ENCODE data around the gene NPTX1. TPM values are rescaled to one million over a fixed set of nuclear protein-coding genes. Genes with fewer than 3 reads are reported as not detected.

The NPTX1 gene
- total RNA-seq, 1 experiment from 2014 or later = 0.17 TPM

DNA sequence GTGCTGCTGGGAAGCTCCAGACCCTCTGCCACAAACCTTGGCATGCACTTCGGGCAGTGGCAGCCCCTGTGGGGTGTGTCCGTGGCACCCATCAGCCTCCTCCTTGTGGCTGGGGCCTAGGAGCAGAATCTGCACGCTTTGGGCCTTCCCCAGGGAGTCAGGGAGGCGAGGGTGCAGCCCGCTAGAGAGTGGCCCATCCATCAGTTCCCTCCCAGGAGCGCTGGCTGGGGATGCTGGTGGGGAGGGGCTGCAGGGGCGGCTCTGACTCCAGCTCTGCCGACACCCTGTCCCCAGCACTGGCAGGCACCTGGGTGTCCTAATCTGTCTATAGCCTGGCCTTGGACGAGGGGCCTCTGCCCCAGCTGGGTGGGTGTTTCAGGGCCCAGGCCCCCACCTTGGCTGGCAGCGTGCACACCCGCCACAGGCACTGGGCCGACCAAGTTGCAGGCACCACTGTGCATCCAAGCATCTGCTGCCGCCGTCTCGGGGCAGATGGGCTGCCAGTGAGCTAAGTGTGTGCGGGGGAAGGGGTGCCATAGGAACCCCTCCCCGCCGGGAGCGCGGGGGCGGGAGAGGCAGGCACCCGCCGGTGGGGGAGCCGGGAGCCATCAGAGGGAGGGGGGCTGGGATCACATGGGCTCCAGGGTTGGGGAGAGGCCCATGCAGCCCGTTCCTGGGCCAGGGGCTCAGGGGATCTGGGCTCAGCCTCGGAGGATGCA, 31.2 kb downstream of the NPTX1 start:
- no peak for DNase-seq (ENCODE audit: low spot score)

DNA sequence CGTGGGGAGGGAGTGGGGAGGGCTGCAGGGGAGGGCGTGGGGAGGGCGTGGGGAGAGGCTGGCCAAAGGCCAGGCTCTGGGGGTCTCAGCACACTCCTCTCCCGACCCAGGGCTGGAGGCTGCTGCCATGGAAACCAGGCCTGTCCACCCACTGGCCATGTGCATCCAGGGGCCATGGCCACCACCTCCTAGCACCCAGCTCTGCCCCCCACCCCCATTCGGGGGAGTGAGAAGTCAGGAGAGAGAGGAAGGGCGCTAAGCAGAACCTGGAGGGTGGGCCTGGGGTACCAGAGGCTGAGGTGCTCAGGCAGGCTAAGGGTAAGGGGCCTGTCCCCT, 31.8 kb downstream of the NPTX1 start:
- DNase-seq (ENCODE audit: low spot score) = no peak

DNA sequence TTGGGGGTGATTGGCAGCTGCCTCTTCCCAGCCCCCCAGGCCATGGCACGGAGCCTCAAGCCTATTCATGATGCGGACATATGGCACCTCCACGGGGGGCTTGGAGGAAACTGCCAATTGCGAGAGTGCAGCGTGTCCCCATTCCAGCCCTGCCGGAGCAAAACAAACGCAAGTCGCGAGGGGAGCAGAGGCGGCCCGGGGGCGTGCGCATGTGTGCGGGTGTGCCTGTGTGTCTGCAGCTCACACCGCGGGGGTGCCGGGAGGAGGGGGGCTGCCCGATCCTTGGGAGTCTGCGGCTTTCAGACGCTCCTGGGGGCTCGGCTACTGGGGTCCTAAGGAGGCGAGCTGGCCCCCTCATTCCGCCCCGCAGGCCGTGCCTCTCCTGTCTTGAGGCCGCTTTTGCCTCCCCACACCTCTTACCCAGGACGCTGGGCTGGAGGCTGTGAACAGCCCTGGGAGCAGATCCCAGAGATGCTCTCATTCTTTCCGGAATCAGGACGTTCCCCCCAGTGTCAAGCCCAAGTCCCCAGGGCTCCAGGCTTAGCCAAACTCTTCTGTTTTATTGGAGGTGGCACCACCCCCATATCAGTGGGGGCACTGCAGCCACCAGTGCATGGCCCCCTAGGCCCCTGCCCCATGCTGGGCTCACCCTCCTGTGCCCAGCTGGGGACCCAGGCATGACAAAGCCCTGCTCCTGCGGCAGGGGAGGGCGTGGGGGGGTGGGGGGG, 32.3 kb downstream of the NPTX1 start:
- DNase-seq (ENCODE audit: low spot score) = no peak

DNA sequence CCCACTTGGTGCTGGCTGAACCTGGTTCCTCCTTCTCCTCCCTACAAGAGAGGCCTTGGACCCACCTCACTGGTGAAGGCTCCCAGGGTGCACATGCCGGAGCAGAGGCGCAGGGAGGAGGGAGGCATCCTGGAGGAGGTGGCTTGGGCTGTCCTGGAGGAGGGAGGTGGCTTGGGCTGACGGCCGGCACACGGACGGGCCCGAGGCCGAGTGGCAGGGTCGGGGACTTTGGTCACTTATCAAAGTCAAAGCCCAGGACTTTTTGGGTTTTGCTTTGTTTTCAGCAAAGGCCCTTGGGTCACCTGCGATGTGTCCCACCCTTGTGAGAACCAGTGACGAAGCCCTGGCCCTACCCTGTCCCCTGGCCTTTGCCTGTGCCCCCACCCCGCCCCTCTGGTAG, 32.9 kb downstream of the NPTX1 start:
- DNase-seq (ENCODE audit: low spot score) = no peak

DNA sequence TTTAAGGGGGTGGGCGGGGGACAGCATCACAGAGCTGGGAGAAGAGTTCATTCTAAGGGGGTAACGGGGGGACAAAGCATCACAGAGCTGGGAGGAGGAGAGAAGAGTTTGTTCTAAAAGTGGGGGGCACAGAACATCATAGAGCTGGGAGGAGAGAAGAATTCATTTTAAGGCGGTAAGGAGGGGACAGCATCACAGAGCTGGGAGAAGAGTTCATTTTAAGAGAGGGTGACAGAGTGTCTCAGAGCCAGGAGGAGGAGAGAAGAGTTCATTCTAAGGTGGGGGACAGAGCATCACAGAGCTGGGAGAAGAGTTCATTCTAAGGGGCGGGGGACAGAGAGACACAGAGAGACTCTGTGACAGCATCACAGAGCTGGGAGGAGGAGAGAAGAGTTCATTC, 33.6 kb downstream of the NPTX1 start:
- no peak for DNase-seq (ENCODE audit: low spot score)

GRCh38 chr17:80442323-80442659, 34.1 kb downstream of the NPTX1 start:
- no peak for DNase-seq (ENCODE audit: low spot score)

DNA sequence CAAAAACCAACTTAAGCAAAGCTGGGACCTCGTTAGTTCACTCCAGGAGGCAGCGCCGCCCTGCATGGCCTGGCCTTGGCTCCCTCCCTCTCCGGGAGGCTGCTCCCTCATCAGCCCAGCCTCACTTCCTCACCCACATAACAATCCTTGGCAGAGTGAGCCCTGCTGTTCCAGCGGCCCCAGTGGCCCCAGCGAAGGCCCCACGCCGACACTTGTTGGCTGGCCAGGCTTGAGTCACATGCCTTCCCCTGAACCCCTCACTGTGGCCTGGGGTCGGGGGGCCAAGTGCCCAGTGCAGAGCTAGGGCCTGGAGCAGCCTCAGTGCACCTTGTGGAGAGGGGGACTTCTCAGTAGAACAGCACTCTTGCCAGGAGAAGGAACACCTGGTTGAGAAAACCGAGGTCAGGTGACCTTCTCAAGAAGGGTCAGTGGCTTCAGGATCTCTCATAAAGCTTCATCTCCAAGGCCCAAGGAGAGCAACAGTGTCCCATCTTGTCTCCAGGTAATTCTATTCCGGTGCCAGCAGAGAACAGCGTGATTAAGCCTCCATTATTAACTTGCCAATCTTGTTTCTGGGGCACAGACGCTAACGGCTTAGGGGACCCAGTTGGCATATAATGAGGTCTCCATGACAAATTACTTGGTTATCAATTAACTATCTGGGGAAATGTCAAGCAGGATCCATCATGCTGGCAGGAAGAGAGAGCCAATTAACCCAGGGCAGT, 34.6 kb downstream of the NPTX1 start:
- DNase-seq (ENCODE audit: low spot score) = no peak

DNA sequence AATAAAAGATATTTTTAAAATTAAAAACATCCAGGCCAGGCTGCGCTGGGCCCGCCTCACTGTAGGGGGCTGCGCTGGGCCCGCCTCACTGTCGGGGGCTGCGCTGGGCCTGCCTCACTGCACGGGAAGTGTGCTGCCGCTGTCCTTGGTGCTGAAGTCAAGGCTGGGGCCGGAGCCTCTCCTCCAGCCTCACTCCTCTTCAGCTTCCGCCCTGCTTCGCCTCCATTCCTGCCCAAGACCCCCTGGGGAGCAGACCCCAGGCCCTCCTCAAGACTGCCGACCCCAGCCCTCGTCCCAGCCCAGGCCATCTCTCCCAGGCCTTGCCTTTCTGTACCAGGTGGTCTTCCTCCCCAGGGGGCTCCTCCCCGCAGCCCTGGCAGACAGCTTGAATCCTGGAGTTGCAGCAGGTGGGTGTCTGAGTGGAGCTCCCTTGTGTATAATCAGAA, 35.3 kb downstream of the NPTX1 start:
- DNase-seq (ENCODE audit: low spot score) = no peak

DNA sequence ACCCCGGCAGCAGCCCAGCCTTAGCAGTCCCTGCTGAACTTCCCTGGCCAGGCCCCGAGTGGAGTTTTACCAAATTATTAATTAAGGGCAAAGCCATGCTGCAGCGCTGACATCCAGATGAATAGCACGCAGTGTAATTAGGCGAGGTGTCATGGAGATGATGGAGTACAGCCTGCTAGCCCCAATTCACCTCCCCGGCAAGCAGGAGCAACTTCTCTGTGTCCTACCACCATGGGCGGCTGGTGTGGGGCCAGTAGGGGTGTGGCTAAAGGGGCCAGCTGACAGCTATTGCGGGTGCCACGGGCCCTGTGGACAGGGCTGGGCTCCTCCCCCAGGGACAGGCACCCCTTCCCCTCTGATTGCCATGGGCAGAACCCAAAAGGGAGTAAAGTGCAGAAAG, 36.9 kb downstream of the NPTX1 start:
- DNase-seq (ENCODE audit: low spot score) = no peak

DNA sequence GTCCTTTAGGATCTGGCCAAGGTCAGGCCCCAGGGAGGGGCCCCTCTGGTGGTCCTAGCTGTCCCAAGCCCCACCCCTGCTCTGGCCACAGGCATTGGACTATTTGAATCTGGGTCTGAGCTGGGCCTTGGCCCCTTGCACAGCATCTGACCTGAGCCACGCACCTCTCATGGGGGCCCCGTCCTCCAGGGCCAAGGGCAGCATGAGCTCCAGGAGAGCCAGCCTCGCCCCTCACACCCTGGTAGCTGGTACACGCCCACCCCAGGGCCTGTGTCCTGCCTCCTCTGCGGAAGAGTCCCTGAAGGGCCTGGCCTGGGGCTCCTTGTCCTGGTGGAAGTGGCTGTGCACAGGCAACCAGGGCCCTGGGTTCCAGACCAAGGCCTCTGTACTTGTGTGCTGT, 37.6 kb downstream of the NPTX1 start:
- DNase-seq (ENCODE audit: low spot score) = no peak

DNA sequence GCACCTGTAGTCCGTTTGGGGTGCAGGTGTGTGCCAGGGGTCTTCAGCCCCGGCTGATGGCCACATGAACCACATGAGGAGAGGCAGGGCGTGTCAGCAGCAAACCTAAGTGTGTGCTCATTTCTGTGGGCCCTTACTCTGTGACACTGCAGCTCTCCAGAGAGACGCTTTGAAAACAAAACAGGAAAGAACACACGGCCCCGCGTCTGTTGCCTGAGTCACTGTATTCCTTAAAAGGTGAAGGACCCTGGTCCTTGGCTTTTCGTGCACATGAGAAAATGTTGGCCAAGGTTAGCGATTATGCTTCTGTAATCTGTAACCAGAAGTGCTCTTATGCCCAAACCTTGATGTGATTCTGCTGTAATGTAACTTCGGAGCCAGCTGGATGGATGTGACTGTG, 38.9 kb downstream of the NPTX1 start:
- no peak for DNase-seq (ENCODE audit: low spot score)

DNA sequence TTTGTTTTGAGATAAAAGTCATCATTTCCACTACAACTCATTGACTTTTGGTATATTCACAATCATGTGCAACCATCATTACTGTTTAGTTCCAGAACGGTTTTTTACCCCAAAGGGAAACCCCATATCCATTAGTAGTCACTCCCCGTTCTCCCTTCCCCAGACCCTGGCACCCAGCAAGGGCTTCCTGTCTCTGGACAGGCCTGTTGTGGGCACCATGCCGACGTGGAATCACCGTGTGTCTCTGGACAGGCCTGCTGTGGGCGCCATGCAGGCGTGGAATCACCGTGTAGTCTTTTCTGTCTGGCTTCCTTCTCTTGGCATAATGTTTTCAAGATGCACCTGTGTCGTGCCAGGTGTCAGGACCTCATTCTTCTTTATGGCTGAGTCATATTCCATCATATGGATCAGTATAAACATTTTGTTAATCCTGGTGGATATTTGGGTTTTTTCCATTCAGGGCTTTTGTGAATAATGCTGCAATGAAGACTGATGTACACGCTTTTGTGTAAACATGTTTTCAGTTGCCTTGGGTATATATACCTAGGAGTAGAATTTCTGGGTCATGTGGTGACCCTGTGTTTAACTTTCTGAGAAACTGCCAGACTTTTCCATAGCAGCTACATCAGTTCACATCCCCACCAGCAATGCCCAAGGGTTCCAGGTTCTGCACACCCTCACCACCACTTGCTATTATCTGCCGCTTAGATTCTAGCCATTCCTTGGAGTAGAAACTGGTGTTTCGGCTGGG, 42.3 kb downstream of the NPTX1 start:
- DNase-seq (ENCODE audit: low spot score) = no peak

- no peak for DNase-seq (ENCODE audit: low spot score)
Observed at GRCh38 chr17:80432961-80433550, 43.4 kb downstream of the NPTX1 start.

- no peak for DNase-seq (ENCODE audit: low spot score)
Observed at GRCh38 chr17:80432350-80432955, 44.0 kb downstream of the NPTX1 start.

DNA sequence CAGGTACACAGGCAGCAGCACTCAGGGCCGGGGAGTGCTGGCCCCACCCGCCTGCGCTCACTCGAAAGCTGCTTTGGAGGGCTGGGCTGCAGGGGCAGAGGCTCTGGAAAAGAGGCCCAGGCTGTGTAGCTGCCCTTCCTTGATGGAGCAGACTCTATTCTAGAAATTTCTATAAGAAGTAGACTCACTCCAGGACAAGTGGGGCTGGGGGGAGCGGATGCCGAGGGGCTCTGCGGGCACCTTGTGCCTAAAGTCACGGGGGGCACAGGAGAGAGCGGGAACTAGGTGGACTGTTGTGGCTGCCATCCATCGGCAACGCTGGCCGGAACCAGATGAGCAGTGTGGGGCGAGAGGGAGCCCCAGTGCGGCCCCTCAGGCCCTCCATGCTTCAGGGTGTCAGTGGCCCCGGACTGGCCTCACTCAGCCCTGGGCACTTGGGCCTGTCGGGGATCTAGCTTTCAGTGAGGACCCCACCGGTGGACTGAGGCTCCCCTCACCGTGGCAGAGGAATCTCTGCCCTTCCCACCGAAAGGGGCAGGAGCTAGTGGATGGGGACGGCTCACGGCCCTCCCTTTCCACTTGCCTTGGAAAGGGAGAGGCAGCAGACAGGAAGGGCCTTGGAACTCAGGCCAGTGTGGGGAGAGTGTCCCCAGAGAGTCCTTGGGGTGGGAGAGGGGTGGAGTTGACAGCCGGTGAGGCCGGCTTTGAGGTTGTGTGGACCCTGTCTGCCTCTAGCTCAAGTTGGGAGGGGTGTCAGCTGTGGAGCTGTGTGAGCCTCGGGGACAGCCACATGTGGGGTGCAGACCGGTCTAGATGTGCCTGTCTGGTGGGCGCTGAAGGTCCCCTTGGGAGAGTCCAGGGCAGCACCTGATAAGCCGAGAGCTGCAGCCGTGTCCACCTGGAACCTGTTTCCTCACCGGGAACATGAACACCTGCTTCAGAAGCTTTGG, 44.9 kb downstream of the NPTX1 start:
- no peak for DNase-seq (ENCODE audit: low spot score)

GRCh38 chr17:80430446-80431245, 45.8 kb downstream of the NPTX1 start:
- DNase-seq (ENCODE audit: low spot score) = no peak

DNA sequence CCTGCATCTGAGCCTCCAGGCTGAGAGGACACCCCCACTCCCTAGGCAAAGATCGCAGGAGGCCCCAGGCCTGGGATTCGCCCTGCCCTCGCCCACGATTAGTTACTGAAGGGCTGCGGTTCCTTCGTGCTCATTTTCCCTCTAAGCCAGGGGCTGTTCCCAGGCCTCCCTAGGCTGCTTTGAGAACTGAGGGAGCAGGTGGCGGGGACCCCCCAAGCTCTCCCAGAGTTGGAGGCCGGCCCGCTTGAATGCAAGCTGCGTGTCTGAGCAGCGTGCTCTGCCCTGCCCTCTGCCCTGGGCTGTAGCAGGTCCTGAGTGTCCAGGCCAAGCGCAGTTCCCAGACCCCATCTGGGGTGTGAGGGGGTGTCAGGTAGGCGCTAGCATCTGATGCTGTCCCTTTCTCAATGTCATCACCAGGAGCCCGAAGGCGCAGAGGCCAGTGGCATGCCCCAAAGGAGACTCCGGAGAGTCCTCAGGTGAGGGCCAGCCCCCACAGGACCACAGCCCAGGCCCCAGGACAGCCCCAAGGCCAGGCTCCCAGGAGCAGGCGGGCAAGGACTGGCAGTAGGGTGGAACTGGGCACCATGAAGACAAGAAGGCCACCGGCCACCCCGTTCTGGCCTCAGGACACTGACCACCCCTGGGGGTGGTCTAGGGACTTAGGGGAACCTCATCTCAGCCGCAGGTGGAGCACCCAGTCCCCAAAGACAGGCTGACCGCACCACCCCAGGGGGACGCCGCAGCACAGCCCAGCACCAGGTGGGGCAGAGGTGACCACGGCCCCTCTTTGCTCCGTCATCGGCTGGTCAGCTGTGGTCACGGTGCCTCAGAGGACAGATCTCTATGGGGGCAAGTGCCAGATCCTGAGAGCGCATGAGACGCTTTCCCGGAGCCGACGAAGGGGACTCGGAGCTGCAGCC, 46.8 kb downstream of the NPTX1 start:
- DNase-seq (ENCODE audit: low spot score) = no peak

DNA sequence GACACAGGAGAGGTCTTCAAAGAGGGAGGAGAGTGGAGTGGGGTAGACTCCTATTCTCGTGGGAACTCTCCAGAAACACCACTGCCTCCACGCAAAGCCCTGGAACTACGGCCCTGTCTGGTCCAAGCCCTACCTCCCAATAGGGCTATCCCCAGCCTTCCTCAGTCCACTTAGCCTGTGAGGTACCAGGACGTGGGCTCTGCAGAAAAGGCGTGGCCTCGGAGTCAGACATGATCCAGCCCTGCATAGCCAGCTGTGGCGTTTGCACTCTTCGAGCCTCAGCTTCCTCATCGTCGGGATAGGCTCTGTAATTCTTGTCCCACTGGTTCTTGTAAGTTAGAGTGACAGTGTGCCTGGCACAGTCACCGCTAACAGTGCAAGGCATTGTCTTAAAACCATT, 47.6 kb downstream of the NPTX1 start:
- DNase-seq (ENCODE audit: low spot score) = no peak

Measured in H4 (cell line).